Naive thymus-derived CD4-positive, alpha-beta T cell (primary cell): Measurements from ENCODE around the gene SAG. TPM values are rescaled to one million over a fixed set of nuclear protein-coding genes. Genes with fewer than 3 reads are reported as not detected.

Source experiments
- ATAC-seq: fragments of 150-1000 bp; cut with Tn5 transposase; 2 replicates; pipeline ENCODE4 v1.10.0; 2021; ENCODE audit warnings: mild to moderate bottlenecking, moderate library complexity
- CTCF ChIA-PET: fragments of 350-600 bp; sonication (Branson Sonifier 250); formaldehyde crosslinking; loops from one replicate; lab custom pipeline; 2021; ENCODE audit warnings: antibody characterized with exemption; lab: Charles Lee
- POLR2A ChIA-PET: fragments of 350-600 bp; sonication (Branson Sonifier 250); formaldehyde crosslinking; loops from one replicate; lab custom pipeline; 2021; ENCODE audit warnings: antibody characterized with exemption, inconsistent platforms; lab: Charles Lee
- DNase-seq, 9 donors: peaks; one replicate each; pipeline versions ENCODE4 v3.0.0 to v3.0.0-alpha.2; 2020 to 2022; ENCODE audit warnings: mixed read lengths in 1 of 9
- H3K27ac ChIP-seq: one replicate; pipeline ENCODE4 v1.7.0; 2013; ENCODE audit warnings: mild to moderate bottlenecking, low read depth, low read length, moderate library complexity
- H3K27me3 ChIP-seq, 2 donors: one replicate each; pipeline ENCODE4 v1.7.0; 2013; ENCODE audit warnings: low read length in 2 of 2, mild to moderate bottlenecking in 2 of 2, moderate library complexity in 2 of 2; ENCODE audit not compliant: control insufficient read depth in 2 of 2, insufficient read depth in 2 of 2
- H3K36me3 ChIP-seq, 3 experiments: 1 replicate in 2 of 3; 2 replicates in 1 of 3; pipeline ENCODE4 v1.7.0; 2013; ENCODE audit warnings: low read length in 3 of 3, mild to moderate bottlenecking in 3 of 3, moderate library complexity in 1 of 3; ENCODE audit not compliant: insufficient read depth in 3 of 3, control insufficient read depth in 2 of 3
- H3K4me1 ChIP-seq, 2 donors: one replicate each; pipeline ENCODE4 v1.7.0; 2013; ENCODE audit warnings: low read length in 2 of 2, mild to moderate bottlenecking in 2 of 2, moderate library complexity in 1 of 2; ENCODE audit not compliant: control insufficient read depth in 2 of 2, insufficient read depth in 2 of 2
- H3K4me3 ChIP-seq: 2 replicates; pipeline ENCODE4 v1.7.0; 2013; ENCODE audit warnings: mild to moderate bottlenecking, low read length
- H3K9me3 ChIP-seq, 3 experiments: 1 replicate in 2 of 3; 2 replicates in 1 of 3; pipeline ENCODE4 v1.7.0; 2013; ENCODE audit warnings: low read length in 3 of 3; ENCODE audit not compliant: control insufficient read depth in 2 of 3
- H3K27ac Mint-ChIP-seq, 9 donors: one replicate each; pipeline ENCODE4 v1.8.0; 2020 to 2022; ENCODE audit warnings: mixed read lengths in 9 of 9, mild to moderate bottlenecking in 8 of 9, moderate library complexity in 5 of 9, inconsistent platforms in 2 of 9
- H3K27me3 Mint-ChIP-seq, 5 donors: one replicate each; pipeline ENCODE4 v1.8.0; 2021 to 2022; ENCODE audit warnings: mixed read lengths in 5 of 5, mild to moderate bottlenecking in 1 of 5
- H3K36me3 Mint-ChIP-seq, 5 donors: one replicate each; pipeline ENCODE4 v1.8.0; 2020 to 2022; ENCODE audit warnings: mixed read lengths in 5 of 5, mild to moderate bottlenecking in 3 of 5, inconsistent platforms in 1 of 5
- H3K4me1 Mint-ChIP-seq, 7 donors: one replicate each; pipeline ENCODE4 v1.8.0; 2020 to 2022; ENCODE audit warnings: mixed read lengths in 7 of 7, mild to moderate bottlenecking in 3 of 7, inconsistent platforms in 1 of 7
- H3K4me3 Mint-ChIP-seq, 10 donors: one replicate each; pipeline ENCODE4 v1.8.0; 2020 to 2022; ENCODE audit warnings: mild to moderate bottlenecking in 10 of 10, mixed read lengths in 10 of 10, moderate library complexity in 6 of 10, inconsistent platforms in 2 of 10
- H3K9me3 Mint-ChIP-seq, 11 donors: one replicate each; pipeline ENCODE4 v1.8.0; 2020 to 2022; ENCODE audit warnings: mixed read lengths in 11 of 11, mild to moderate bottlenecking in 4 of 11, inconsistent platforms in 1 of 11, moderate library complexity in 1 of 11
- intact Hi-C, 2 donors: fragments of 100-400 bp; cut with micrococcal nuclease; formaldehyde crosslinking; loops; one replicate each; pipeline ENCODE4 v1.15.1; 2023
- polyA plus RNA-seq, 2 donors: library from polyadenylated mRNA; unstranded; fragments of 300-500 nt; fragmentation: Illumina TruSeq; gene quantifications; one replicate each; pipeline ENCODE4 v1.2.3, GENCODE V29; 2021
- total RNA-seq, 6 experiments: library from RNA in 5 of 6; stranded (reverse) in 5 of 6; gene quantifications; 1 replicate in 5 of 6; 2 replicates in 1 of 6; pipeline ENCODE4 v1.2.3 and lab custom pipeline; 2021 to 2026

Gene SAG
- total and polyA plus RNA-seq, 7 experiments from 2014 or later = 0.05 to 0.65 (median 0.10) TPM; not detected in 4

DNA sequence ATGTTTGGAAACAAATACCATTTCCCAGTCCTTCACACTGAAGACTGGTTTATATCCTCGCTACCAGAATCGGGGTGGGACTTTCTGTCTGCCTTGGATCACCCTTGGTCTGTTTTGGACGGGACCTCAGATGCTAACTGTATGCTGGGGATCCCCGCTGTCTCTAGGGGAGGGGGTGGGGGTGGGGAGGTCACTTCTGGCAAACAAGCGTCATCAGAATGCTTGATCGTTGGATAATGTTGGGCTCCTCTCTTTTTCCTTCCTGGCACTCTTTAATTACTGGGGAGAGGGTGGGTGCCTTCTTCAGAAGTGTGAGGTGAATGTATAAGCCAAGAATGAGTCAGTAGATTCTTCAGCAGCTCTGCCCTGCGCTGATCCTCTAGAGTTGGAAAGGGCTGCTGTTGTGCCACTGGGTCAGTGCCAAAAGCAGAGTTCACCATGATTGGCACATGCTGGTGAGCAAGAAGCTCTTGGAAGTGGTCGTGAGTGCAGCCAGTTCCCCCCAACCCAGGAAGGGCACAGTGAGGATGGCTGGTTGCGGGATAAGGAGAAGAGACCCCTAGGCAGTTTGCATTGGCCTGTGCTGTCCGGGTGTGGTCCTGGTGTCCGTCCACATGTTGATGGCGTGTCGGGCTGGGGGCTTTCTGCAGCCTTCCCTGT, 78.9 kb downstream of the SAG start:
- peak overlapping the region; percentile 84 to 98 (median 93) for H3K27ac Mint-ChIP-seq
- Histone ChIP-seq H3K9me3 (no peaks in the 10 kb centered on the region), H3K4me3 (peak overlapping the region; percentile 30), H3K4me1 (peaks cover 44 to 55% of the 10 kb centered on the region in 2 donors), H3K27ac (peak overlapping the region; percentile 56), H3K36me3 (peaks cover 0 to 27% (median 7%) of the 10 kb centered on the region in 3 experiments), H3K27me3 (no peaks in the 10 kb centered on the region)
- H3K9me3 Mint-ChIP-seq = no peaks in the 10 kb centered on the region
- ATAC-seq = no peak
- peak overlapping the region; percentile 49 to 89 (median 74) for H3K4me3 Mint-ChIP-seq
- no peak for DNase-seq
- ChIA-PET POLR2A (interaction anchor here (1.6 kb wide), 1 partner anchor 118 kb away, joined by 4 read pairs; no protein-coding TSS in a partner anchor), CTCF (interaction anchor here (0.7 to 6.0 kb wide), 3 partner anchors 9 to 57 kb away, joined by 3 to 37 read pairs (median 7); no protein-coding TSS in a partner anchor)
- peaks cover 6 to 25% (median 15%) of the 10 kb centered on the region in 5 donors for H3K36me3 Mint-ChIP-seq
- no peaks in the 10 kb centered on the region for H3K27me3 Mint-ChIP-seq
- H3K4me1 Mint-ChIP-seq = peaks cover 42 to 89% (median 74%) of the 10 kb centered on the region in 7 donors
- intact Hi-C loops = no loop called here

DNA sequence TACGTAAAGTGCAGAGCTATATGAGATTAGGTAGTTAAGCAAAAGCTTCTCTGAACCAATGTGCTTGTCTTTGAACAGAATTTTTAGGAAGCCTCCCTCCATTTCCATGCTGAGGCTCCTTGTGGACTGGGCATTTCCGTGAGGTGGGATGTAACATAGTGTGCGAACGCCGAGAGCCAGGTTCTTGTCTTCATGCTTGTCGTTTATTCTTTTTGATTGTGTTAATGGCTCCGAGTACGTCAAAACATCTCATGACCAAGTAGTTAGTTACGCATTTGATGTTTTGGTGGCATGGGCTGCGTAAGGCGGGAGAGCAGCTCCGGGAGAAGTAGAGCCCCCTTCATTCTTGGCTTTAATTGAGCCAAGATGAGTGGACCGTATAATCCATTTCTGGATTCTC, 79.6 kb downstream of the SAG start:
- Histone ChIP-seq H3K9me3 (no peaks in the 10 kb centered on the region), H3K36me3 (peaks cover 0 to 27% (median 7%) of the 10 kb centered on the region in 3 experiments), H3K4me1 (peaks cover 44 to 51% of the 10 kb centered on the region in 2 donors), H3K27ac (peak overlapping the region; percentile 56), H3K27me3 (no peaks in the 10 kb centered on the region), H3K4me3 (no peak overlapping the region)
- Mint-ChIP-seq H3K9me3 (no peaks in the 10 kb centered on the region), H3K27ac (peak overlapping the region in 8 of 9 donors; percentile 21 to 98 (median 91)), H3K4me1 (peaks cover 42 to 83% (median 68%) of the 10 kb centered on the region in 7 donors), H3K36me3 (peaks cover 6 to 25% (median 15%) of the 10 kb centered on the region in 5 donors), H3K27me3 (no peaks in the 10 kb centered on the region), H3K4me3 (peak overlapping the region in 7 of 10 donors; percentile 7 to 75 (median 65))
- CTCF ChIA-PET = interaction anchor here (1.6 to 6.0 kb wide), 2 partner anchors 15 to 56 kb away, joined by 4 to 37 read pairs; no protein-coding TSS in a partner anchor
- intact Hi-C loops = no loop called here
- DNase-seq = no peak
- no peak for ATAC-seq
- POLR2A ChIA-PET = no interaction called here

DNA sequence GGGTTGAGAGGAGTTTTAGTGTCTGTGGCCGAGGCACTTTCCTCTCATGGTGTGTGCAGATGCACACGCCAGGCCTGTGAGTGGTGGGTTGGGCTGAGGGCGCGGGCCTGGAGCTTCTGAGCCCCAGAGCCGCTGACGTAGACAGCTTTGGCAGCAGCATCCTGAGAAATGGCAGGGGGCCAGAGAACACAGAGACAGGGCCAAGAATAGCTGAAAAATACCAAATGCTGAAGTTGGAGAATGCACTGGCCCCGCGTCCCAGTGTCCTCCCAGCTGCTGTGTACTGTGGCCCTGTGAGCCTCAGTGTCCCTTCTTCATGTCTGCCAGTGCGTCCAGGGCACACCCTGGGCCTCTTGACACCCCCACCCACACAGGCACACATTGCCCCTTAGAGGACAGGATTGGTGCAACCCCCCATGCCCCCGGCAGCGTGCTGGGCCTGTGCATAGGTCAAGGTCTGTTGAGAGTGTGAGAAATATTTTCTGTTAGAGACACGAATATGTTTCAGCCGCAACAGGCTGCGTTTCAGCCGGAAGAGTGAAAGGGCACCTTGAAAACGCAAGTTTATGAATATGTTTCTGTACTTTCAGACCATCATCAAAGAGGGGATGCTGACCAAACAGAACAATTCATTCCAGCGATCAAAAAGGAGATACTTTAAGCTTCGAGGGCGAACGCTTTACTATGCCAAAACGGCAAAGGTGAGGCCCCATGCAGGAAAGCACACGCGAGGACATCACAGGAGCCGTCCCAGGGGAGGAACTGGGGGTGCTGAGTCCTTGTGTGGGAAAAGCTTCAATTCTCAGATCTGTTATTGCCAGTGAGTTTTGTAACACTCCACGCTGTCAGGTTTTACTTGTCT, 80.3 kb downstream of the SAG start:
- ATAC-seq = no peak
- H3K27me3 ChIP-seq = no peaks in the 10 kb centered on the region
- H3K36me3 ChIP-seq = peaks cover 0 to 28% (median 7%) of the 10 kb centered on the region in 3 experiments
- CTCF ChIA-PET = interaction anchor here (1.6 to 6.0 kb wide), 2 partner anchors 15 to 55 kb away, joined by 4 to 37 read pairs; no protein-coding TSS in a partner anchor
- DNase-seq = no peak
- no peak overlapping the region for H3K27ac ChIP-seq
- Mint-ChIP-seq H3K9me3 (no peaks in the 10 kb centered on the region), H3K36me3 (peaks cover 6 to 21% (median 14%) of the 10 kb centered on the region in 5 donors), H3K27me3 (no peaks in the 10 kb centered on the region), H3K4me3 (peak overlapping the region in 5 of 10 donors; percentile 7 to 73 (median 65)), H3K4me1 (peaks cover 39 to 76% (median 62%) of the 10 kb centered on the region in 7 donors), H3K27ac (peak overlapping the region in 6 of 9 donors; percentile 32 to 98 (median 91))
- H3K4me1 ChIP-seq = peaks cover 44 to 47% of the 10 kb centered on the region in 2 donors
- H3K4me3 ChIP-seq = no peak overlapping the region
- POLR2A ChIA-PET = interaction anchor here (1.2 kb wide), 1 partner anchor 34 kb away, joined by 3 read pairs; no protein-coding TSS in a partner anchor
- intact Hi-C loops = no loop called here
- no peaks in the 10 kb centered on the region for H3K9me3 ChIP-seq

DNA sequence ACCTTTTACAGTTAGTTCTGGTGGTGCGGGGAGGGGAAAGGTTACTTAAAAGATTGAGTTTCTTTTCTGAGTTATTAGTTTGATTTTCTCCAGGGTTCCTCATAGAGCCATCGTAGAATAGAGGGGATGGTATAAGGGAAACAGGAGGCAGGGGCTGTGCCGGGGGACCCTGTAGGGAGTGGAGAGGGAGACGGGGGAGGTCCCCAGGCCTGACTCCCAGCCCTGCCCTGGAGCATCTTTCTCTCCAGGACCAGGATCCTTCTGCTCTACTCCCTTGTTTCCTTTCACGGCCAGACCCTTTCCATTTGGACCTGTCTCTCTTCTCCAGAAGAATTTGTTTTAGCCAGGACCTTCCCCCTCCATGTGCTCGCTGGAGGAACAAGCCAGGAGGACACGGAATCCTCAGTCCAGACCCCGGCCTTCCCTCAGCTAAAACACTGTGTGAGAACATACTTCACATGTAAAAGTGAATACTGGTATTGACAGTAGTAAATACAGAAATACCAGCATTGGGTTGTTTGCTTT, 82.0 kb downstream of the SAG start:
- peaks cover 0 to 33% (median 7%) of the 10 kb centered on the region in 3 experiments for H3K36me3 ChIP-seq
- ATAC-seq = no peak
- H3K4me1 Mint-ChIP-seq = peaks cover 29 to 63% (median 46%) of the 10 kb centered on the region in 7 donors
- H3K36me3 Mint-ChIP-seq = peaks cover 6 to 28% (median 14%) of the 10 kb centered on the region in 5 donors
- DNase-seq = no peak
- intact Hi-C loops = no loop called here
- no peaks in the 10 kb centered on the region for H3K9me3 ChIP-seq
- no peak overlapping the region for H3K4me3 ChIP-seq
- no peaks in the 10 kb centered on the region for H3K27me3 ChIP-seq
- ChIA-PET POLR2A (interaction anchor here (0.6 to 0.8 kb wide), 3 partner anchors 13 to 331 kb away, joined by 3 read pairs; no protein-coding TSS in a partner anchor), CTCF (interaction anchor here (6.0 kb wide), 1 partner anchor 13 kb away, joined by 37 read pairs; no protein-coding TSS in a partner anchor)
- no peaks in the 10 kb centered on the region for H3K9me3 Mint-ChIP-seq
- H3K27ac Mint-ChIP-seq = peak overlapping the region in 7 of 9 donors; percentile 16 to 88 (median 47)
- peaks cover 33% of the 10 kb centered on the region in 2 donors for H3K4me1 ChIP-seq
- no peaks in the 10 kb centered on the region for H3K27me3 Mint-ChIP-seq
- H3K4me3 Mint-ChIP-seq = no peak overlapping the region
- H3K27ac ChIP-seq = no peak overlapping the region

DNA sequence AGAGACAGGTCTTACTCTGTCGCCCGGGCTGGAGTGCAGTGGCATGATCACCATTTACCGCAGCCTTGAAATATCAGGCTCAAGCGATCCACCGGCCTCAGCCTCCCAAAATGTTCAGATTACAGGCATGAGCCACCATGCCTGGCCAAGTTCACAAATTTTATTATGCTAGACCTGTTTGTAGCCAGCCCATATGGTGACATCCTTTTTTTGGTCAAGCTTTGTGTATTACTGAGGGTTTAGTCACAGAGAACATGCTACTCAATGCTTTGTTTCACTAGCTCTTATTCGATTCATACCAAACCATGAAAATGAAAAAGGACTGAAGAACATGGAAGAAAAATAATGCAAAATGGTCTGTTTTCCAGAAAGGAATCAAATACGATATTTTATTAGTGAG, 88.1 kb downstream of the SAG start:
- H3K27ac Mint-ChIP-seq = peak overlapping the region in 4 of 9 donors; percentile 46 to 74 (median 60)
- no peak for ATAC-seq
- H3K9me3 ChIP-seq = no peaks in the 10 kb centered on the region
- peaks cover 0 to 18% (median 0%) of the 10 kb centered on the region in 3 experiments for H3K36me3 ChIP-seq
- peaks cover 0 to 38% (median 12%) of the 10 kb centered on the region in 5 donors for H3K36me3 Mint-ChIP-seq
- no peak for DNase-seq
- peaks cover 16 to 23% of the 10 kb centered on the region in 2 donors for H3K4me1 ChIP-seq
- intact Hi-C loops = no loop called here
- H3K4me3 ChIP-seq = no peak overlapping the region
- no peaks in the 10 kb centered on the region for H3K27me3 Mint-ChIP-seq
- H3K9me3 Mint-ChIP-seq = no peaks in the 10 kb centered on the region
- H3K27me3 ChIP-seq = no peaks in the 10 kb centered on the region
- no peak overlapping the region for H3K4me3 Mint-ChIP-seq
- peaks cover 34 to 61% (median 51%) of the 10 kb centered on the region in 7 donors for H3K4me1 Mint-ChIP-seq
- ChIA-PET POLR2A (interaction anchor here (1.0 kb wide), 1 partner anchor 49 kb away, joined by 3 read pairs; no protein-coding TSS in a partner anchor), CTCF (no interaction called here)
- H3K27ac ChIP-seq = no peak overlapping the region
